ENCODE data around the gene TARS3.

The TARS3 gene

GRCh38 chr15:101718896-101719295 lies 5.4 kb downstream of the TARS3 start:
- no peak overlapping the region for H3K27ac ChIP-seq
- TF ChIP-seq, protein P1, sequence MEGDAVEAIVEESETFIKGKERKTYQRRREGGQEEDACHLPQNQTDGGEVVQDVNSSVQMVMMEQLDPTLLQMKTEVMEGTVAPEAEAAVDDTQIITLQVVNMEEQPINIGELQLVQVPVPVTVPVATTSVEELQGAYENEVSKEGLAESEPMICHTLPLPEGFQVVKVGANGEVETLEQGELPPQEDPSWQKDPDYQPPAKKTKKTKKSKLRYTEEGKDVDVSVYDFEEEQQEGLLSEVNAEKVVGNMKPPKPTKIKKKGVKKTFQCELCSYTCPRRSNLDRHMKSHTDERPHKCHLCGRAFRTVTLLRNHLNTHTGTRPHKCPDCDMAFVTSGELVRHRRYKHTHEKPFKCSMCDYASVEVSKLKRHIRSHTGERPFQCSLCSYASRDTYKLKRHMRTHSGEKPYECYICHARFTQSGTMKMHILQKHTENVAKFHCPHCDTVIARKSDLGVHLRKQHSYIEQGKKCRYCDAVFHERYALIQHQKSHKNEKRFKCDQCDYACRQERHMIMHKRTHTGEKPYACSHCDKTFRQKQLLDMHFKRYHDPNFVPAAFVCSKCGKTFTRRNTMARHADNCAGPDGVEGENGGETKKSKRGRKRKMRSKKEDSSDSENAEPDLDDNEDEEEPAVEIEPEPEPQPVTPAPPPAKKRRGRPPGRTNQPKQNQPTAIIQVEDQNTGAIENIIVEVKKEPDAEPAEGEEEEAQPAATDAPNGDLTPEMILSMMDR (conservative IDR thresholded peaks at IDR 0.05): no peak
- TF ChIP-seq ZFX (IDR thresholded peaks at IDR 0.05): no peak

DNA sequence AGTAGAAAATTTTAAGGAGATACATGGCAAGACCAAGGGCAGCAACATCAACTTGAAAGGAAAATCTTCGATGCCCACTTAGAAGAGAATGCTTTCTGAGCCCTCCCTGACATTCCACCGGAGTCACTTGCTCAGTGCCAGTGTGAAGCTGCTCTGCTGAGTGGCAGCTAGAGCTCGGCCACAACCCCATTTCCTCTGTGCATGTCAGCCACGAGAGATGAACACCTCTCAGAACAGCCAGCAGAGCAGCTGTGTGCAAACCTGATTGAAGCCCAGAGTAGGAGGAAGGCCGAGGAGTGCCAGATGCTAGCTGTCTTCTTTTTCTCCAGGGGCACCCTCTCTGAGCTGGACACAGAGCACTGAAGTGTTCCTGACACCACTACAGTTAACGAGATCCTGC lies 12.2 kb downstream of the TARS3 start:
- H3K27ac ChIP-seq: no peak overlapping the region
- TF ChIP-seq, protein P1 (conservative IDR thresholded peaks at IDR 0.05): no peak
- no peak for TF ChIP-seq ZFX (IDR thresholded peaks at IDR 0.05)

DNA sequence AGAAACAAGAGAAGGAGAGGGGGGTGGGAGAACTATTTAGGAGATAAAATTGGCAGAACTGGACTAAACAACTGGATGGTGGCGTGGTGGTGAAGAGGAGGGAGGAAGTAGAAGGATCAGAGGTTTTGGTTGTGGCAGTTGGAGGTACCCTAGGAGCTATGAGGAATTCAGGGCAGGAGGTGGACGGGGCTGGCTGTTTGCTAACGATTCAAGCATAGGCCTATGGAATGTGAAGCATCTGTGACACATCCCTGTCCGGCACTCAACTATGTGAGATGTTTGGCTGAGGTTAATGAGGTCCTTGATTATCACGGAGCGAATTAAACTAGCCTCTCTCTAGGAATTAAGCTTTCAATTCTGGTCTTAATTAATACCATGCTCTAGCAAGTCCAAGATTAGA lies 13.5 kb downstream of the TARS3 start:
- H3K27ac ChIP-seq: no peak overlapping the region
- TF ChIP-seq, protein P1 (conservative IDR thresholded peaks at IDR 0.05): no peak
- TF ChIP-seq ZFX (IDR thresholded peaks at IDR 0.05): no peak

DNA sequence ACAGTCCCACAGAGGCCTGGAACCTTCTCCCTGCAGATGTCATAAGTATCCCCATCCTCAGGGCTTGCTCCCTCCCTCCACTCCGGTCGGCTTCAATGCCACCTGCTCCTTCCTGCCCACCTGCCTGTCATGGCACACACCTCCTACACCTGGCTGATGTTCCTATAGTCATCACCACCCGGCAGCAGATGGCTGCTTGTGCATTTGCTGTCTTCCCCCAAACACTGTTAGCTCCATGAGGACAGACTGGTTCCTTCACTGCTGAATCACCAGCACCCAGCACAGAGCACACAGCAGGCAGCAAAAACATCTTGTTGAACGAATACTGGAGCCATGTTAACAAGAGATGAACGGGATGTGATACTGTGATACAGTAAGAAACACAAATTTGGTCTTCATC lies 14.8 kb downstream of the TARS3 start:
- TF ChIP-seq, protein P1 (conservative IDR thresholded peaks at IDR 0.05): no peak
- no peak for TF ChIP-seq ZFX (IDR thresholded peaks at IDR 0.05)

GRCh38 chr15:101707983-101708382 lies 16.3 kb downstream of the TARS3 start:
- H3K27ac ChIP-seq: no peak overlapping the region
- TF ChIP-seq ZFX (IDR thresholded peaks at IDR 0.05): no peak
- TF ChIP-seq, protein P1 (conservative IDR thresholded peaks at IDR 0.05): no peak

More for the DNA sequence above, 14.8 kb downstream of the TARS3 start:
- H3K27ac ChIP-seq: no peak overlapping the region

DNA sequence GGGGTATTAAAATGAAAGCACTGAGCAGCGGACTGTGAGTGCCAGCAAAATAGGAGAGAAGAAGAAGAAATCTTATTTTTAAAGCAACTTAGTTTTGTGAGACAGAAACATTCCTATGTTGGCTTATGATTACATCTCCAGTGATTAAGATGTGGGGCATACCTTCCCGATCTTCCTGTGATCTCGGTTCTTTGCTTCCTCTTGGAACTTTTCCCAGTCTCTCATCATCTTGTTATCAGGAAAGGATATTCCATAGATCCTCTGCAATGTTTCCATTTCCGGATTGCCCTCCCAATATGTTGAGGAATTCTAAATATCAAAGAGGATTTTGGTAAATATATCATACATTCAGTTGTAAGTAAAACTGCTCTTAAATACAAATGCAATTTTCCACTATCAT lies 22.2 kb downstream of the TARS3 start:
- no peak overlapping the region for H3K27ac ChIP-seq

GRCh38 chr15:101698314-101698713 lies 26.0 kb downstream of the TARS3 start:
- TF ChIP-seq ZFX (IDR thresholded peaks at IDR 0.05): no peak
- TF ChIP-seq, protein P1 (conservative IDR thresholded peaks at IDR 0.05): no peak
- H3K27ac ChIP-seq: no peak overlapping the region

More for the DNA sequence above, 22.2 kb downstream of the TARS3 start:
- no peak for TF ChIP-seq ZFX (IDR thresholded peaks at IDR 0.05)
- TF ChIP-seq, protein P1 (conservative IDR thresholded peaks at IDR 0.05): no peak

Data from C4-2B (cell line).